Activated CD8-positive, alpha-beta memory T cell treated with anti-CD3 and anti-CD28 coated beads, Interleukin-2, amount 50 U/mL, for 48 hours (primary cell): ENCODE results near the gene PRKN.

Experiments
- DNase-seq: peaks from one replicate; pipeline ENCODE4 v3.0.0-alpha.2; 2020

Gene PRKN

GRCh38 chr6:162528538-162528937 lies 199.0 kb downstream of the PRKN start:
- DNase-seq: no peak

DNA sequence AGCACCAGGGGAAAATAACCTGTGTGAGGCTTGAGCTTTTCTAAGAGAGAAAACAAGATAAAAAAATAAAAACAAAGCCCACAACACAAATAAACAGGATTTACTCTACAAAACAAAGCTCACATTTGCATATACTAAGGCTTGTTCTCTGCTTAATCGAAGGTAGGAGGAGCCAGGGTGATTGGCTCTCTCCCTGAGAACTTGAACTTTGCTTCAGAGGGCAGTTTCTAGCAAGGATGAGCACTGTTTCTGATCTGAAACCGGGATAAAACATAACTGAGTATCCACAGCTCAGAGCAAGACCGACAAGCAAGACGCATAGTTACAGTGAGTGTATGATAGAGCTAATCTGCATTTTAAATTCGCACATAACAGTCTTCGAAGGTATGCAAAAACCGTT lies 200.6 kb downstream of the PRKN start:
- DNase-seq: no peak

DNA sequence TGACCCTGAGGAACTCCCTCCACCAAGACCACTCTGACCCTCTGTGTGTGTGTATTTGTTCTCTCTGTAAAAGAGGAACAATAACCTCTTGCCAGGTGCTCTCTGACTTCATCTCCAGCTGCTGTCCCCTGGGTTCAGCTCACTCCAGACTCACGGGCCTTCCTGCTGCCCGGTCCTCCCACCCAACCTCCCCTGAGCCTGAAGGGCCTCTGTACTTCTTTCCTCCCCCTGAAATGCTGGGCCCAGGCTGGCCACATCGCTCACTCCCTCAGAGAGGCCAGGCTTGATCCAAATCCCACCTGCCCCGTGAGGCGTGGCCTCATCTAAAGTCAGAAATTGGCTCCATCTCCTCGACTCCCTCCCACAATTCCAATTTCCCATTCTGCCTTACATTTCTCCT lies 202.4 kb downstream of the PRKN start:
- no peak for DNase-seq

DNA sequence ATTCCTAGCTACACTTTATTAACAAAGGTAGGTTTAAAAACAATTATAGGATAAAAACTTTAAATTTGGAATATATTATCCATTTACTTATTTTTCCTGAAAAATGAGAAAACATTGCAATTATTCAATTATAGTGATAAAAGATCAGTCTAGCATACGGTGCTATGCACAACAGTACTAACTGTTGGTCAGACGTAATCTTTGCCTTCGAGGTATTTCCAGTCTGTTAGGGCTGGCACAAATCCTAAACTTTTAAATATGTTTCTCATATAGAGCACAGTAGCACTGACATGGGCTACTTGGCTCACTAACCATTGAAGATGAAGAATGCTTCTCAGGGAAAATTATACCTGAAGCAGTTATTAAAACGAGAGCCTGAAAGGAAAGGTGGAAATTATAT lies 214.8 kb downstream of the PRKN start:
- no peak for DNase-seq

GRCh38 chr6:162497389-162497788 lies 230.2 kb downstream of the PRKN start:
- no peak for DNase-seq

- DNase-seq: no peak
Measured at GRCh38 chr6:162493917-162494316, 233.6 kb downstream of the PRKN start.

GRCh38 chr6:162491637-162492036 lies 235.9 kb downstream of the PRKN start:
- no peak for DNase-seq

GRCh38 chr6:162489101-162489976 lies 238.2 kb downstream of the PRKN start:
- DNase-seq: no peak

- DNase-seq: no peak
Measured at GRCh38 chr6:162488444-162488843, 239.1 kb downstream of the PRKN start.

DNA sequence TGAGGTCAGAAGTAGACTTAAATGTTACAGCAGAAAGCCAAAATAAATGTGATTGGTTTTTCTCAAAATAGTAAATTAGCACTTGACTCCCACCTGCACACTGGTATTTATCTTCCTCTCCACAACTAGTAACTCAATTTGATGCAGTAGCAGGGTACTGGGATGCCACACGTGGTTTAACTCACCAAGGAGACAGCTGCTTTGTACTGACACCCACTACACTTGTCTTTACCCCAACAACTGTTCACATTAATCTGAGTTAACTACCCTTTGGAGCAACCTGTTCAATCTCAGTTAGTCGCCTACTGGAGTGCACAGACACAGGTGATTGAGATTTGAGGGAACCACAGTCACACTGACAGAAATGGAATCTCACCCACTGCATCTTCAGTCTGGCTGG lies 242.1 kb downstream of the PRKN start:
- DNase-seq: no peak

- no peak for DNase-seq
Measured at GRCh38 chr6:162481938-162482337, 245.6 kb downstream of the PRKN start.

- no peak for DNase-seq
Measured at GRCh38 chr6:162481320-162481719, 246.2 kb downstream of the PRKN start.

DNA sequence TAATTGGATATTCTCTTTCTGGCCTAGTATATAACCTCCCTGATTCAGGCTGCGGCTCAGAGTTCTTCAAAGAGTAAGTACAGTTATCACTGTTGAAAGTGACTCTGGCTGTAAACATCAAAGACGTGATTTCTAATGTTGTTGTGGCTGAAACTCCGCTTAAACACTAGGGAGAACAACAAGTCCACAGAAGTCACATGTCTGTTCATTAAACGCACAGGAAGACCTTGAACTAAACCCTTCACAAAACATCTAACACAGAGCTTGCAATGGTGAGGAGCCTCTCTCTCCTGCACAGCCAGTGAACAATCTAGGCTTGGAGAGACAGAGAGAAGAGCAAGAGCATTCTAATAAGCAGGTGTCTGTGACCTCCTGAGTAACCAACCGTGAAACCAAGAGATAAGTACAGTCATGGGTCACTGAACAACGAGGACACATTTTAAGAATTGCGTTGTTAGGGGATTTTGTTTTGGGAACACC lies 249.3 kb downstream of the PRKN start:
- no peak for DNase-seq

- no peak for DNase-seq
Measured at GRCh38 chr6:162474722-162475121, 252.8 kb downstream of the PRKN start.

DNA sequence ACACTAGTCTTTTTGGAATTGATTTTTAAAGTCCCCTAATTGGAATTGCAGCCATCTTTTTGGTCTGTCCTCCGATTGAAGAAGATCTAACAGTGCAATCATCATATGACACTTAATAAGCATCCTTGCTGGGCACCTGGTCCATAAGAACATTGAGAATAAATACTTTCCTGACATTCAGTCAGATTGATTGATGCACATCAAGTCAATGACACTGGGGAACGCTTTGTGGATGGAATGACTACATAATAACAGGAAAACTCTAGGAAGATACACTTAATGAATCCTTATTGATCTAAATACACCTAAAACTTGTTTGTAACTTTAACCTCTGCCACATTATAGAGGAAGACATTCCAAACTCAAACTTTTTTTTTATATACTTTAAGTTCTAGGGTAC lies 255.7 kb downstream of the PRKN start:
- DNase-seq: no peak

GRCh38 chr6:162468326-162468725 lies 259.2 kb downstream of the PRKN start:
- DNase-seq: no peak

GRCh38 chr6:162467679-162468078 lies 259.9 kb downstream of the PRKN start:
- no peak for DNase-seq

DNA sequence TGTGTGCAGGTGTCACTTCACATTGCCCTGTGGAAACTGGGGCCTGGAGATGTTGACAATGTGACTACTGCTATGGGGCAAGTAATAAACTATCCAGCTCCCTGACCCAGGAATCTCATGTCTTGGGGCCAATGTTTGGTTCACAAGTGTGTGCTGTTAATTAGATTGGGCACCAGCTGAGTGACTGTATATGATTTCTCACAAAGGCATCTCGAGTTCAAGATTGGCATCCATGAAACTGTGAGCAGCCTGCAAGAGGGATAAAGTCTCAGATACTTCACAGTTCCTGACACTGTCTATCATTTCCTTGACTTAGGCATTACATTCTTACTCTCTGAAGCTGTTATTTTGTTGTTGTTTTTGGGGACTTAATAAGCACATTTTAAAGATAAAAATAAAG lies 264.0 kb downstream of the PRKN start:
- DNase-seq: no peak

- DNase-seq: no peak
Measured at GRCh38 chr6:162459985-162460384, 267.6 kb downstream of the PRKN start.

DNA sequence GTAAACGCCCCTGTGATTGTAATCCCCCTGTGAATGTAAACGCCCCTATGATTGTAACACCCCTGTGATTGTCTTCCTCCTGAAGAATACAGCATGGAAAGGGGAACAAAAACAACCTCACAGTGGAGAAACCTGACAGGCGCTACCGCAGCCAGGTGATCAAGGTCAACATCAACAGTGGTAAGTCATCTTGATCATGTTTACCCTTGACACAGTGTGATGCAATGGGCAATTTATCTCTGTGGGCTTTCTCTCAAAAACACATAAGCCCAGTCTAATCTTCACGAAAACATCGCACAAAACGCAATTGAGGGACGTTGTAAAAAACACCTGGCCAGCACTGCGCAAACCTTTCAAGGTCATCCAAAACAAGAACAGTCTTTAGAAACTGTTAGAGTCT lies 277.2 kb downstream of the PRKN start:
- DNase-seq: no peak

DNA sequence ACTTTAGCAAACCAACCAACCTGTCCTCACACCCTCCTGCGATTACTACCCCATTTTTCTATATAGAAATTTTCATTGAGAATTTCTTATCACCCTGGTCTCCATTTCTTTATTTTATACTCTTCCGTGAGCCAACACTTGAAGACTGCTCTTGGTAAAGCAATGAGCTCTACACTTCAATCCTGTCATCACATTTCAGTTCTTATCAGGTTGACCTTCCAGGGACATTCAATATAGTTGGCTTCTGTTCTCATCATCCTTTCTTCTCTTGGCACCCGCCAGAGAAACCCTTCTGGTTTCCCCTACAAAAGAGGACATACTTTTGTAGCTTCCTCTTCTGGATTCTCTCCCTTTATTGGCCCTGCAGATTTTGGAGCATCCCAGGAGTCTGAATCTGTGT lies 279.3 kb downstream of the PRKN start:
- no peak for DNase-seq

DNA sequence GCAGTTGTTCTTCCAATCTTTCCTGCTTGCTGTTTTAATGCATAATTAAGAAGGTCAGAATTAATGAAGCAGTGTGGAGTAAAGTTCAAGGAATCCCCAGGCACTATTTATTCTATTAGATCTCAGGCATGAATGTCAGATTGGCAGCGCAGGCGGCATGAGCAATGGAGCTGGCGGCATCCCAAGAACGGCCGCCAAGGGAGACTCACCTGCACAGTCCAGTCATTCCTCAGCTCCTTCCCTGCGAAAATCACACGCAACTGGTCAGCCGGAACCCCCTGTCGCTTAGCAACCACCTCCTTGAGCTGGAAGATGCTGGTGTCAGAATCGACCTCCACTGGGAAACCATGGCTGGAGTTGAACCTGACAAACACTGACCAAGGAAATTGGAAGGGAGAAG lies 284.5 kb downstream of the PRKN start:
- no peak for DNase-seq

- no peak for DNase-seq
Measured at GRCh38 chr6:162442687-162443086, 284.9 kb downstream of the PRKN start.

- no peak for DNase-seq
Measured at GRCh38 chr6:162441991-162442390, 285.6 kb downstream of the PRKN start.

DNA sequence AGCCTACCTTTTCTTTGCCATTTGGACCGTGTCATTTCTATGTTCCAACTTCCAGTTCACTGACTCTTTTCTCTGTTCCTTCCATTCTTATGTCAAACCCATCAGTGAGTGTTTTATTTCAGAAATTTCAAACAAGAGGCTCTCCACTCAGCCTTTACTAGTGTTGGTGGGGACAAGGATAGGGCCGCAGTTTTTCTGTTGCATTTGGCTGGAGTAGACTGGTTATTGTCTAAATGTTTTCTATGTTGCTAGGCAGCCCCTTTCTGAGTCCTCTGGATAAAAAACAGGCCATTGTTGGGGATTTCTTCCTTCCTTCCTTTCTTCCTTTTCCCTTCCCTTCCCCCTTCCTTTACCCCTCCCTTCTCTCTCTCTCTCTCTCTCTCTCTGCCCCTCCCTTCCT lies 288.6 kb downstream of the PRKN start:
- no peak for DNase-seq
